BE2C (cell line): ENCODE measurements around the gene SSRP1.

Experiments used
- DNase-seq: peaks from one replicate; pipeline ENCODE4 v3.0.0-alpha.2; 2020
- H3K27me3 ChIP-seq: fragments of 250-450 bp; sonication (Bioruptor Pico); 2 replicates; pipeline ENCODE4 v1.5.1; 2020; ENCODE audit warnings: mild to moderate bottlenecking
- H3K36me3 ChIP-seq: fragments of 250-450 bp; sonication (Bioruptor Pico); 2 replicates; pipeline ENCODE4 v1.5.1; 2020; ENCODE audit warnings: mild to moderate bottlenecking
- H3K4me1 ChIP-seq: fragments of 250-450 bp; sonication (Bioruptor Pico); 2 replicates; pipeline ENCODE4 v1.5.1; 2020
- H3K4me3 ChIP-seq: 2 replicates; pipeline ENCODE4 v1.5.1; 2011; ENCODE audit warnings: low read depth, low read length
- H3K9me3 ChIP-seq: fragments of 250-450 bp; sonication (Bioruptor Pico); 2 replicates; pipeline ENCODE4 v1.5.1; 2020
- TF ChIP-seq, protein P1 (sequence below): IDR thresholded peaks from 2 replicates; pipeline ENCODE4 v1.5.1; 2012; ENCODE audit warnings: mild to moderate bottlenecking, low read depth, low read length

The SSRP1 gene

DNA sequence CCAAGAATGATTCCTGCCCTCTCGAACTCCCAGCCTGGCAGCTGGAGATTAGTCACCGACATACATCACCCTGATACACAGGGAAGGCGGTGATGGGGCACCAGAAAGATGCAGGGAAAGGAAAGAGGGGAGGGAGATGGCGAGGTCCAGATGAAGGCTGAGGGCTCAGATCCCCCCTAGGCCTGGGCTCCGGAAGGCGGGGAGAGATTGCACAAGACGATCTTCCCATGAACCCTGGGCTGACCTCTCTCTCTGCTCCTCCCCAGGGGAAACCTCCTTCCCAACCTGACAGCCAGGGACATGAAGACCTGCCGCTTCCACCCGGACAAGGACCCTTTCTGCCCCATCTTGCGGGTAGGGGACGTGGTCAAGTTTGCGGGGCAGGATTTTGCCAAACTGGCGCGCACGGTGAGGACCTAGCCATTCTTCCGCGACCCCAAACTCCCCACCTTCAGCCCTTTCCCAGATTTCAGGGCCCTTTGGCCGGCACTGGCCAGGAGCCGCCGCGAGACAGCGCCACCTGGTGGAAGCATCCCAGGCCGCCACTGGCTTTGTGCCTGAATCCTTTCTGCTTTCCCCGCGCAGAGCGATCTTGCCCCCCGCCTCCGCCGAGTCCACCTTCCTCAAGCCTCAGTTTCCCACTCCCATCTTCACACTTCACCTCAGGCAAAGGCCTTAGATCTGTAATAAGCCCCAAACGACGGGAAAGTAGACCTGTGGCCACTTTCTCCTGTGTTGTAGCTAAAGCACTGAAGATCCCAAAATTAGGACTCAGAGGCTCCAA lies 14.0 kb upstream of the SSRP1 start:
- TF ChIP-seq, protein P1, sequence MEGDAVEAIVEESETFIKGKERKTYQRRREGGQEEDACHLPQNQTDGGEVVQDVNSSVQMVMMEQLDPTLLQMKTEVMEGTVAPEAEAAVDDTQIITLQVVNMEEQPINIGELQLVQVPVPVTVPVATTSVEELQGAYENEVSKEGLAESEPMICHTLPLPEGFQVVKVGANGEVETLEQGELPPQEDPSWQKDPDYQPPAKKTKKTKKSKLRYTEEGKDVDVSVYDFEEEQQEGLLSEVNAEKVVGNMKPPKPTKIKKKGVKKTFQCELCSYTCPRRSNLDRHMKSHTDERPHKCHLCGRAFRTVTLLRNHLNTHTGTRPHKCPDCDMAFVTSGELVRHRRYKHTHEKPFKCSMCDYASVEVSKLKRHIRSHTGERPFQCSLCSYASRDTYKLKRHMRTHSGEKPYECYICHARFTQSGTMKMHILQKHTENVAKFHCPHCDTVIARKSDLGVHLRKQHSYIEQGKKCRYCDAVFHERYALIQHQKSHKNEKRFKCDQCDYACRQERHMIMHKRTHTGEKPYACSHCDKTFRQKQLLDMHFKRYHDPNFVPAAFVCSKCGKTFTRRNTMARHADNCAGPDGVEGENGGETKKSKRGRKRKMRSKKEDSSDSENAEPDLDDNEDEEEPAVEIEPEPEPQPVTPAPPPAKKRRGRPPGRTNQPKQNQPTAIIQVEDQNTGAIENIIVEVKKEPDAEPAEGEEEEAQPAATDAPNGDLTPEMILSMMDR = peak; percentile 72
- no peaks in the 10 kb centered on the region for H3K27me3 ChIP-seq
- peaks cover 3% of the 10 kb centered on the region; the same call in 1 of the 2 replicates for H3K4me1 ChIP-seq
- H3K36me3 ChIP-seq = no peaks in the 10 kb centered on the region
- H3K9me3 ChIP-seq = no peaks in the 10 kb centered on the region
- DNase-seq = peak; percentile 68
- no peak overlapping the region; the same call in 1 of the 2 replicates for H3K4me3 ChIP-seq

DNA sequence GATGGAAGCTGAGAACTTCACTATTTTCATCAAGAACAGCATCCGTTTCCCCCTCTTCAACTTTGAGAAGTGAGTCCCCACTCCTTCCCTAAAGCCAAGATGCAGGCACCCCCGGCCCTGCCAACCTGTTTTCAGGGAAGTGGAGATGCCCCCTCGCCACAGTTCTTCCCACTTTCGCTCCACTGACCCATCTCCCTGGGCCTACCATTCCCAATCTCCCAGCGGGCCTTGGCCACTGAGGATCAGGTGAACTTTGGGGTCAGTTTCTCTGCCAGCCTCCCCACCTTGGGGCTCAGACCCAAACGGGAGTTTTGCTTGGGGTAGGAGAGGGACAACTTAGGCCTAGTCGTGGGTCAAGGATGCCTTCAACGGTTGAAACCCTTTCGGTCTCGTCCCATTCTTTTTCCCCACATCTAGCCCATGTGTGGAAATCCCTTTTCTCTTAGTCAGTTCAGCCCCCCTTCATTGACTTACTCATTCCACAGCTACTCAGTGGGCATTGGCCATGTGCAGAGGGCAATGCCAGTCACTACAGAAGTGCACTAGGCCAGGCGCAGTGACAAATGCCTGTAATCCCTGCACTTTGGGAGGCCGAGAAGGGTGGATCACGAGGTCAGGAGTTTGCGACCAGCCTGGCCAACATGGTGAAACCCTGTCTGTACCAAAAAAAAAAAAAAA lies 13.1 kb upstream of the SSRP1 start:
- TF ChIP-seq, protein P1 = no peak
- peaks cover 3% of the 10 kb centered on the region; the same call in 1 of the 2 replicates for H3K4me1 ChIP-seq
- H3K27me3 ChIP-seq = no peaks in the 10 kb centered on the region
- H3K4me3 ChIP-seq = no peak overlapping the region
- no peaks in the 10 kb centered on the region for H3K9me3 ChIP-seq
- no peaks in the 10 kb centered on the region for H3K36me3 ChIP-seq
- no peak for DNase-seq

DNA sequence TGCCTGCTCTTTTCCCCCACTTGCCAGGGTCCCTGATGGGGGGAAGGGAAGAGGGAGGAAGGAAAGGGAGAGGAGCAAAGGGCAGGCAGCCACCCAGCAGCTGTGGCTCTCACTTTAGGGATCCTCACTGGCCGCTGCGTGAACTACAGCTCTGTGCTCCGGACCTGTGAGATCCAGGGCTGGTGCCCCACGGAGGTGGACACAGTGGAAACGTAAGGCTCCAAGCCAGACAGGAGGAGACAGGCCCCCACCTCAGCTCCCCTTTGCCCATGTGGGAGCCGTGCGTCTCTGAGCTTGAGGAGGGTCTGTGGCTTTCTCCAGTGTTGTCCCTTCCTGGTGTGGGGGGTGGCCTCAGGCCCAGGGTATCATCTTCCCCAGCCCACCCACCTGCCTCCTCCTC lies 12.4 kb upstream of the SSRP1 start:
- TF ChIP-seq, protein P1 = no peak
- Histone ChIP-seq H3K27me3 (no peaks in the 10 kb centered on the region), H3K9me3 (no peaks in the 10 kb centered on the region)

DNA sequence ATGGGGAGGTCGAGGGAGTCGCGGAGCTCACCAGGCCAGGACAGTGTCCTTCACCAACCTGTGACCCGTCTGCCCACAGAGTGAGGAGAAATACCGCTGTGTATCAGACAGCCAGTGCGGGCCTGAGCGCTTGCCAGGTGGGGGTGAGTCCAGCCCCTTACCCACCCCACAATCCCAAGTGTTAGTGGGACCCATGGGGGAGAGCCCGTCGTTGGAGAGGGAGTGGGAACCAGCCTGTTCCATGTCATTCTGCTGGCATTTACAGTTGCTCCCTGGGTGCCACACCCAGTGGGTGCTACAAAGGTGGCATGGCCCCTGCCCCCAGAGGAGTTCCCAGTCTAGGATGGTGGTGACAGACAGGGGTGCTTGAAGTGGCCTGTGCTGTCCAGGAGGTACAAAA lies 11.6 kb upstream of the SSRP1 start:
- no peaks in the 10 kb centered on the region for H3K36me3 ChIP-seq
- TF ChIP-seq, protein P1 = no peak
- H3K9me3 ChIP-seq = no peaks in the 10 kb centered on the region
- no peaks in the 10 kb centered on the region for H3K27me3 ChIP-seq
- peaks cover 3% of the 10 kb centered on the region; the same call in 1 of the 2 replicates for H3K4me1 ChIP-seq
- no peak overlapping the region for H3K4me3 ChIP-seq
- DNase-seq = no peak

More for the DNA sequence above, 12.4 kb upstream of the SSRP1 start:
- Histone ChIP-seq H3K4me1 (peaks cover 3% of the 10 kb centered on the region; the same call in 1 of the 2 replicates), H3K36me3 (no peaks in the 10 kb centered on the region), H3K4me3 (no peak overlapping the region)
- no peak for DNase-seq

DNA sequence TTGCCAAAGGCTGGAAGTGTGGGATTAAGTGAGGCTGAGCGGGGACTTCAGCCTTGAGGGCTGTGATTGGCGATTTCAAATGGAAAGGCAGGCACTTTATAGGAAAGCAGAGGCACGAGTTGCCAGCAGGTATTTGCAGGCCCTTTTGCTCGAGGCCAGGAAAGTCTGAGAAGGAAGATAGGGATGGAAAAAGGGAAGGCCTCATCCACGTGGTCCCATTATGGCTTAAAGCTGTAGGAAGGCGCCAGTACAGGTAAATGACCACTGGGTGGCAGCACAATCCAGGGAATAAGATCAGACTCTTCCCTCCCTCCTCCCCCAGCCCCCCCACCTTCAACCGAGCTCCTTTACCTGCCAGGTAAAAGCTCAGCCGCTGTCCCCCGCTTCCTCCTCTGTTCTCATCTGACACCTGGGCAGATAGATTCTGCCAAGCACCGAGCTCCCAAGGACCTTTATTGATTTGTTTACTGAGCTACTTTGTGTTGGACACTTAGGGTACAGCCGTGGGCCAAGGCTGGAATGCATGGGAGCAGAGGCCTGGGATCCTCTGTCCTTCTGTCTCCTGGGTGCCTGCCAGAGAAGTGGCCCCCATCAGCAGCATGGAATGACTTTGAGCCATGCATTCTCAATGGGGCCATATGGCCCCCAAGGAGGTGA lies 10.0 kb upstream of the SSRP1 start:
- Histone ChIP-seq H3K36me3 (no peaks in the 10 kb centered on the region), H3K9me3 (no peaks in the 10 kb centered on the region), H3K4me3 (no peak overlapping the region), H3K27me3 (no peaks in the 10 kb centered on the region), H3K4me1 (peaks cover 3% of the 10 kb centered on the region; the same call in 1 of the 2 replicates)
- DNase-seq = peak; percentile 55
- TF ChIP-seq, protein P1 = peak; percentile 57
